Endothelial cell of umbilical vein (primary cell): ENCODE results near the gene HK3. TPM values are rescaled to one million over a fixed set of nuclear protein-coding genes. Genes with fewer than 3 reads are reported as not detected.

Source experiments
- BruUV-seq: library from RNA; stranded (reverse); fragments of 400-500 nt; replicated peaks from 2 replicates; lab custom pipeline; 2021; lab: Mats Ljungman, UMichigan
- CTCF ChIA-PET: fragments of 300-600, 350-600 bp; sonication (Branson Sonifier 250); formaldehyde crosslinking; loops from one replicate; lab custom pipeline; 2021; ENCODE audit warnings: antibody characterized with exemption, inconsistent platforms; lab: Charles Lee
- POLR2A ChIA-PET: fragments of 300-600, 350-600 bp; sonication (Branson Sonifier 250); formaldehyde crosslinking; loops from one replicate; lab custom pipeline; 2021; ENCODE audit warnings: antibody characterized with exemption, inconsistent platforms; lab: Charles Lee
- DNase-seq: peaks from one replicate; pipeline ENCODE4 v3.0.0-alpha.2; 2011; ENCODE audit warnings: low read depth, low spot score
- FAIRE-seq: peaks from 2 replicates; lab custom pipeline; 2011; peaks lifted over from hg19 to GRCh38; lab: Jason Lieb, UNC
- H2AFZ ChIP-seq: 2 replicates; pipeline ENCODE4 v1.6.0; 2012; ENCODE audit warnings: low read depth, low read length, control low read depth, inconsistent platforms
- H3K27ac ChIP-seq: 2 replicates; pipeline ENCODE4 v1.5.1; 2011; ENCODE audit warnings: low read depth, mild to moderate bottlenecking, control low read depth, low read length, moderate library complexity; ENCODE audit not compliant: insufficient read depth
- H3K27me3 ChIP-seq, 2 experiments: 2 replicates each; pipeline versions ENCODE4 v1.6.0 to v1.6.1; 2011; ENCODE audit warnings: low read length in 2 of 2, mixed read lengths in 1 of 2; ENCODE audit not compliant: control insufficient read depth in 2 of 2, insufficient read depth in 2 of 2
- H3K36me3 ChIP-seq, 2 experiments: 2 replicates in 1 of 2; 3 replicates in 1 of 2; pipeline ENCODE4 v1.5.1; 2011; ENCODE audit warnings: low read length in 2 of 2, mild to moderate bottlenecking in 1 of 2, moderate library complexity in 1 of 2; ENCODE audit not compliant: control insufficient read depth in 2 of 2, insufficient read depth in 2 of 2; ENCODE audit errors: extremely low read depth in 1 of 2
- H3K4me1 ChIP-seq: 3 replicates; pipeline ENCODE4 v1.5.1; 2011; ENCODE audit warnings: mild to moderate bottlenecking, low read length; ENCODE audit not compliant: control insufficient read depth, insufficient read depth; ENCODE audit errors: extremely low read depth
- H3K4me2 ChIP-seq: 2 replicates; pipeline ENCODE4 v1.6.1; 2011; ENCODE audit warnings: low read length, control low read depth, mixed read lengths; ENCODE audit not compliant: insufficient read depth
- H3K4me3 ChIP-seq, 3 experiments: fragments of 200-600 bp in 1 of 3; sonication (generic), shearing (Covaris generic) in 1 of 3; replicated peaks in 1 of 3; 2 replicates each; pipeline ENCODE4 v1.5.1; 2011 to 2016; ENCODE audit warnings: control low read depth in 3 of 3, low read length in 3 of 3, mild to moderate bottlenecking in 2 of 3, inconsistent platforms in 1 of 3, low read depth in 1 of 3, moderate library complexity in 1 of 3; ENCODE audit not compliant: insufficient read depth in 1 of 3
- H3K79me2 ChIP-seq: 2 replicates; pipeline ENCODE4 v1.6.0; 2012; ENCODE audit warnings: low read length, inconsistent platforms; ENCODE audit not compliant: control insufficient read depth, insufficient read depth
- H3K9ac ChIP-seq: replicated peaks from 2 replicates; pipeline ENCODE3; 2011; ENCODE audit warnings: low read length, control low read depth; ENCODE audit not compliant: insufficient read depth; ENCODE audit errors: extremely low read depth
- H3K9me1 ChIP-seq: replicated peaks from 3 replicates; pipeline ENCODE4 v1.6.0; 2011; ENCODE audit warnings: mild to moderate bottlenecking, low read length; ENCODE audit not compliant: control insufficient read depth, insufficient read depth; ENCODE audit errors: extremely low read depth
- H3K9me3 ChIP-seq: replicated peaks from 2 replicates; pipeline ENCODE4 v1.5.1; 2012; ENCODE audit warnings: low read length, inconsistent platforms; ENCODE audit not compliant: control insufficient read depth, insufficient read depth
- H4K20me1 ChIP-seq: replicated peaks from 2 replicates; pipeline ENCODE3; 2011; ENCODE audit warnings: mild to moderate bottlenecking, low read length; ENCODE audit not compliant: control insufficient read depth, insufficient read depth; ENCODE audit errors: extremely low read depth
- CTCF ChIP-seq, 2 donors: IDR thresholded peaks; 1 replicate in 1 of 2; 2 replicates in 1 of 2; pipeline ENCODE4 v1.5.1; 2011; ENCODE audit warnings: low read length in 2 of 2, mild to moderate bottlenecking in 2 of 2, moderate library complexity in 2 of 2, control low read depth in 1 of 2, inconsistent platforms in 1 of 2, low read depth in 1 of 2; ENCODE audit not compliant: insufficient read depth in 1 of 2; ENCODE audit errors: extremely low read depth in 1 of 2
- EZH2 ChIP-seq: IDR thresholded peaks from 2 replicates; pipeline ENCODE4 v1.6.1; 2012; ENCODE audit warnings: borderline replicate concordance, low read depth, mild to moderate bottlenecking, moderate library complexity, low read length, inconsistent platforms; ENCODE audit not compliant: severe bottlenecking
- FOS ChIP-seq: IDR thresholded peaks from 2 replicates; pipeline ENCODE4 v1.6.1; 2011; ENCODE audit warnings: mild to moderate bottlenecking, low read length, moderate library complexity, borderline replicate concordance; ENCODE audit not compliant: insufficient read depth
- GATA2 ChIP-seq: IDR thresholded peaks from 2 replicates; pipeline ENCODE4 v1.7.0; 2011; ENCODE audit warnings: low read depth, mild to moderate bottlenecking, moderate library complexity, mixed read lengths, low read length; ENCODE audit not compliant: insufficient read length, insufficient read depth
- JUN ChIP-seq: IDR thresholded peaks from 2 replicates; pipeline ENCODE4 v1.6.1; 2011; ENCODE audit warnings: borderline replicate concordance, low read depth; ENCODE audit not compliant: insufficient read length, insufficient read depth
- MAX ChIP-seq: IDR thresholded peaks from 2 replicates; pipeline ENCODE4 v1.6.1; 2011; ENCODE audit not compliant: insufficient read depth, insufficient read length
- MYC ChIP-seq: IDR thresholded peaks from one replicate; pipeline ENCODE4 v1.6.1; 2011; ENCODE audit warnings: mild to moderate bottlenecking, low read depth, low read length
- POLR2A ChIP-seq: IDR thresholded peaks from 2 replicates; pipeline ENCODE4 v1.6.1; 2012; ENCODE audit warnings: low read depth, mild to moderate bottlenecking, control low read depth, low read length
- POLR2AphosphoS5 ChIP-seq: IDR thresholded peaks from 2 replicates; pipeline ENCODE4 v1.6.1; 2012; ENCODE audit warnings: low read depth, mild to moderate bottlenecking, control low read depth, low read length, moderate library complexity; ENCODE audit not compliant: insufficient read depth
- dilution Hi-C: fragments of 300-500 bp; cut with MboI; formaldehyde crosslinking; loops from one replicate; pipeline ENCODE4 v1.15.0; 2019; ENCODE audit warnings: low sequenced_read_pairs; ENCODE audit not compliant: extremely low pct_ligation_motif_present
- intact Hi-C: fragments of 100-400 bp; cut with micrococcal nuclease; formaldehyde crosslinking; loops from one replicate; pipeline ENCODE4 v1.10.0; 2022
- polyA plus RNA-seq, 4 experiments: library from polyadenylated mRNA; depleted of rRNA in 3 of 4; stranded (reverse) in 3 of 4; unstranded in 1 of 4; fragments of >200 nt; gene quantifications; 2 replicates each; pipeline versions ENCODE4 v1.2.1 to v1.2.3, GENCODE V29; 2011 to 2012; ENCODE audit warnings: missing spikeins in 1 of 4
- total RNA-seq: library from RNA; stranded (reverse); gene quantifications from 2 replicates; pipeline ENCODE4 v1.2.3, GENCODE V29; 2021

HK3 gene
- total and polyA plus RNA-seq, 2 donors (not counting 3 experiments of a cell fraction or from before 2014, with no cell fraction given), result not detected

- Histone ChIP-seq H3K27ac (no peak overlapping the region), H3K79me2 (no peaks in the 10 kb centered on the region), H2AFZ (no peak overlapping the region), H3K4me3 (no peak overlapping the region), H3K9me1 (no peaks in the 10 kb centered on the region), H3K27me3 (peaks cover 0 to 3% of the 10 kb centered on the region in 2 experiments), H3K36me3 (no peaks in the 10 kb centered on the region), H3K4me1 (no peaks in the 10 kb centered on the region), H3K9me3 (no peaks in the 10 kb centered on the region), H4K20me1 (no peaks in the 10 kb centered on the region), H3K4me2 (no peak overlapping the region), H3K9ac (no peak overlapping the region)
- dilution Hi-C loops, result no loop called here
- intact Hi-C loops, result loop anchor here (10.0 kb wide), 1 partner anchor 222 kb away; no protein-coding TSS in a partner anchor
- no TSS peak for BruUV-seq
- CTCF ChIA-PET, result interaction anchor here (1.2 kb wide), 1 partner anchor 11 kb away, joined by 4 read pairs; no protein-coding TSS in a partner anchor
- FAIRE-seq (no peak), DNase-seq (no peak)
- POLR2A ChIA-PET, result no interaction called here
- TF ChIP-seq FOS (no peak), MYC (no peak), POLR2AphosphoS5 (no peak), GATA2 (no peak), EZH2 (no peak), MAX (no peak), POLR2A (no peak), CTCF (IDR thresholded peaks at IDR 0.05; ENCODE audit: extremely low read depth in 1 of 2, insufficient read depth in 1 of 2, low read depth in 1 of 2, low read length in 2 of 2) (no peak), JUN (no peak)
Observed at GRCh38 chr5:176886336-176887251, 12.6 kb downstream of the HK3 start.
